ENCODE data around the gene DSCAM. TPM values are rescaled to one million over a fixed set of nuclear protein-coding genes. Genes with fewer than 3 reads are reported as not detected.

The DSCAM gene
- total RNA-seq, 1 experiment from 2014 or later: not detected

GRCh38 chr21:40586575-40586974 is 260.4 kb downstream of the DSCAM start (continued):
- TF ChIP-seq SP1 (IDR thresholded peaks at IDR 0.05; ENCODE audit: low read depth) (no peak), ELF1 (IDR thresholded peaks at IDR 0.05; ENCODE audit: borderline replicate concordance, low read depth) (no peak)

- BruUV-seq (replicated peaks): no TSS peak
- RAD21 ChIA-PET (ENCODE audit: low non-redundant PET in 1 of 2, low total read pairs in 2 of 2, uncharacterized antibody in 2 of 2, unreplicated experiment in 2 of 2): no interaction called here
- Histone ChIP-seq H3K79me2 (ENCODE audit: insufficient read depth, low read length) (no peaks in the 10 kb centered on the region), H3K9ac (ENCODE audit: low read length) (no peak overlapping the region), H3K27me3 (ENCODE audit: insufficient read depth, low read length) (no peaks in the 10 kb centered on the region), H3K36me3 (ENCODE audit: control insufficient read depth in 1 of 2, insufficient read depth in 2 of 2, low read length in 2 of 2) (no peaks in the 10 kb centered on the region), H3K4me1 (ENCODE audit: control insufficient read depth in 1 of 2, insufficient read depth in 2 of 2, low read length in 2 of 2) (no peaks in the 10 kb centered on the region), H3K27ac (ENCODE audit: low read depth, low read length) (no peak overlapping the region), H3K4me3 (replicated peaks in 1 of 2; ENCODE audit: low read depth in 1 of 2, low read length in 2 of 2) (no peak overlapping the region), H3K9me3 (ENCODE audit: control insufficient read depth in 1 of 2, insufficient read depth in 1 of 2, low read depth in 1 of 2, low read length in 2 of 2) (peaks cover 10 to 20% of the 10 kb centered on the region in 2 experiments; a peak in 2 of 4 replicates), H3K4me2 (ENCODE audit: low read length) (no peak overlapping the region), H2AFZ (ENCODE audit: low read depth, low read length, poor library complexity, severe bottlenecking) (no peak overlapping the region), H4K20me1 (ENCODE audit: insufficient read depth) (no peaks in the 10 kb centered on the region), H3K9me2 (ENCODE audit: insufficient read depth) (no peaks in the 10 kb centered on the region)
- ATAC-seq (no peak), DNase-seq (ENCODE audit: low read depth, low spot score) (no peak)
- intact Hi-C loops (cut with micrococcal nuclease): no loop called here
- POLR2A ChIA-PET: no interaction called here
- TF ChIP-seq CTCF (IDR thresholded peaks at IDR 0.05 in 2 of 3, conservative IDR thresholded peaks at IDR 0.05 in 1 of 3; ENCODE audit: borderline replicate concordance in 1 of 3, insufficient read depth in 1 of 3, low read depth in 2 of 3, low read length in 2 of 3) (no peak), ELF1 (IDR thresholded peaks at IDR 0.05; ENCODE audit: borderline replicate concordance, low read depth) (no peak), EZH2phosphoT487 (IDR thresholded peaks at IDR 0.05; ENCODE audit: borderline replicate concordance) (no peak), CBX3 (IDR thresholded peaks at IDR 0.05; ENCODE audit: low read depth) (no peak), FOSL1 (IDR thresholded peaks at IDR 0.05; ENCODE audit: low read depth) (no peak)
- TF ChIP-seq, protein P1, sequence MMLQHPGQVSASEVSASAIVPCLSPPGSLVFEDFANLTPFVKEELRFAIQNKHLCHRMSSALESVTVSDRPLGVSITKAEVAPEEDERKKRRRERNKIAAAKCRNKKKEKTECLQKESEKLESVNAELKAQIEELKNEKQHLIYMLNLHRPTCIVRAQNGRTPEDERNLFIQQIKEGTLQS (IDR thresholded peaks at IDR 0.05): no peak
- TF ChIP-seq, protein P2, sequence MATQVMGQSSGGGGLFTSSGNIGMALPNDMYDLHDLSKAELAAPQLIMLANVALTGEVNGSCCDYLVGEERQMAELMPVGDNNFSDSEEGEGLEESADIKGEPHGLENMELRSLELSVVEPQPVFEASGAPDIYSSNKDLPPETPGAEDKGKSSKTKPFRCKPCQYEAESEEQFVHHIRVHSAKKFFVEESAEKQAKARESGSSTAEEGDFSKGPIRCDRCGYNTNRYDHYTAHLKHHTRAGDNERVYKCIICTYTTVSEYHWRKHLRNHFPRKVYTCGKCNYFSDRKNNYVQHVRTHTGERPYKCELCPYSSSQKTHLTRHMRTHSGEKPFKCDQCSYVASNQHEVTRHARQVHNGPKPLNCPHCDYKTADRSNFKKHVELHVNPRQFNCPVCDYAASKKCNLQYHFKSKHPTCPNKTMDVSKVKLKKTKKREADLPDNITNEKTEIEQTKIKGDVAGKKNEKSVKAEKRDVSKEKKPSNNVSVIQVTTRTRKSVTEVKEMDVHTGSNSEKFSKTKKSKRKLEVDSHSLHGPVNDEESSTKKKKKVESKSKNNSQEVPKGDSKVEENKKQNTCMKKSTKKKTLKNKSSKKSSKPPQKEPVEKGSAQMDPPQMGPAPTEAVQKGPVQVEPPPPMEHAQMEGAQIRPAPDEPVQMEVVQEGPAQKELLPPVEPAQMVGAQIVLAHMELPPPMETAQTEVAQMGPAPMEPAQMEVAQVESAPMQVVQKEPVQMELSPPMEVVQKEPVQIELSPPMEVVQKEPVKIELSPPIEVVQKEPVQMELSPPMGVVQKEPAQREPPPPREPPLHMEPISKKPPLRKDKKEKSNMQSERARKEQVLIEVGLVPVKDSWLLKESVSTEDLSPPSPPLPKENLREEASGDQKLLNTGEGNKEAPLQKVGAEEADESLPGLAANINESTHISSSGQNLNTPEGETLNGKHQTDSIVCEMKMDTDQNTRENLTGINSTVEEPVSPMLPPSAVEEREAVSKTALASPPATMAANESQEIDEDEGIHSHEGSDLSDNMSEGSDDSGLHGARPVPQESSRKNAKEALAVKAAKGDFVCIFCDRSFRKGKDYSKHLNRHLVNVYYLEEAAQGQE (IDR thresholded peaks at IDR 0.05; ENCODE audit: low read depth): no peak
- CTCF ChIA-PET: no interaction called here
Observed at GRCh38 chr21:40577285-40578043, 269.5 kb downstream of the DSCAM start.

Data from HCT116 (cell line).